Measurements from ENCODE around the gene C8A. TPM values are rescaled to one million over a fixed set of nuclear protein-coding genes. Genes with fewer than 3 reads are reported as not detected.

The C8A gene
- total RNA-seq, 4 donors from 2014 or later: not detected

DNA sequence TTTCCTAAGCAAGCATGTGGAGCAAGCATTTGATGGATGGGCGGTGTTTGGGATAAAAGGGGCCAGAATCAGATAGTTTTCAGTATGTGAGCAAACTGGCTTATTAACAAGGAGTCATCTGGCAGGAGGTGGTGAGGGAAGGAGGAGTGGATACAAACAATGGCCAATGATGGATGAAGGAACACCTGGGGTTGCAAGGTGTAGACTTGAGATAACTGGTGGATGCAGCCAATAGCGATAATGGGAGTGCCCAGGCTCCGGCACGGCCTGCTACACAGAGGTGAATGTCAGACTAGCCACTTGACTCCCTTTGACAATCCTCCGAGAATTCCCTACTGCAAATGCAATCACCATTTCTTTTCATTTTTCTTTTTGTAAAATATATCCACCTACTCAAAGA, 69.5 kb downstream of the C8A start:
- no peak for DNase-seq (ENCODE audit: low spot score in 2 of 2)
- Histone ChIP-seq H3K27ac (no peak overlapping the region), H3K9me3 (no peaks in the 10 kb centered on the region), H3K27me3 (no peaks in the 10 kb centered on the region), H3K4me1 (no peaks in the 10 kb centered on the region), H3K4me3 (no peak overlapping the region), H3K36me3 (no peaks in the 10 kb centered on the region)
- TF ChIP-seq POLR2A (IDR thresholded peaks at IDR 0.05): no peak
- no peak for TF ChIP-seq CTCF (IDR thresholded peaks at IDR 0.05)
- no peak for TF ChIP-seq EP300 (IDR thresholded peaks at IDR 0.05)
- 93 to 94% methylated on average over 5 of the region's 5 CpGs for WGBS, 2 donors

GRCh38 chr1:56925193-56925592, 70.6 kb downstream of the C8A start:
- Histone ChIP-seq H3K4me1 (no peaks in the 10 kb centered on the region), H3K27me3 (no peaks in the 10 kb centered on the region), H3K4me3 (no peak overlapping the region), H3K27ac (no peak overlapping the region), H3K9me3 (no peaks in the 10 kb centered on the region), H3K36me3 (no peaks in the 10 kb centered on the region)
- no peak for TF ChIP-seq EP300 (IDR thresholded peaks at IDR 0.05)
- no peak for TF ChIP-seq POLR2A (IDR thresholded peaks at IDR 0.05)
- TF ChIP-seq CTCF (IDR thresholded peaks at IDR 0.05): no peak
- DNase-seq (ENCODE audit: low spot score in 2 of 2): no peak

DNA sequence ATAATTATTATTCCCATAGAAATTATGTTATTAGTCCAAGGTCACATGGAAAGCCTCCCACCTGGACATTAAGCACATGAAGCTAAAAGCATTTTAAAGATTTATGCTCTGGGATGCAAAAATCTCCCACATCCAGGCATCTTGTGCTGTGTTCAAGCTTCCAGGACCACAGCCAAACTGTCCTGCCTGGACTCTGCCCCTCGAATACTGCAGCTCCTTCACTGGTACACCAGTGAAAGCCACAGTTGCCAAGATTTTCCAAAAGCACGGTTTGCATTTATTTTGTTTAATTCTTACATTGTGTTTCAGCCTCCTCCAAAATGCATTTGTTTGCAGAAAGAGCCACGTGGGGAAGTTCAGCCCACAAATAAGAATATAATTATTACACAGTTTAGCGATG, 72.6 kb downstream of the C8A start:
- Histone ChIP-seq H3K27me3 (no peaks in the 10 kb centered on the region), H3K36me3 (no peaks in the 10 kb centered on the region), H3K4me1 (no peaks in the 10 kb centered on the region), H3K9me3 (no peaks in the 10 kb centered on the region), H3K4me3 (no peak overlapping the region), H3K27ac (no peak overlapping the region)
- 46 to 51% methylated on average over 4 of the region's 4 CpGs for WGBS, 2 donors
- no peak for DNase-seq (ENCODE audit: low spot score in 2 of 2)
- TF ChIP-seq CTCF (IDR thresholded peaks at IDR 0.05): no peak
- no peak for TF ChIP-seq POLR2A (IDR thresholded peaks at IDR 0.05)
- no peak for TF ChIP-seq EP300 (IDR thresholded peaks at IDR 0.05)

GRCh38 chr1:56927986-56928385, 73.4 kb downstream of the C8A start:
- Histone ChIP-seq H3K4me1 (no peaks in the 10 kb centered on the region), H3K36me3 (no peaks in the 10 kb centered on the region), H3K27ac (no peak overlapping the region), H3K9me3 (no peaks in the 10 kb centered on the region), H3K4me3 (no peak overlapping the region), H3K27me3 (no peaks in the 10 kb centered on the region)
- WGBS, 2 donors: 92 to 95% methylated on average over 3 of the region's 3 CpGs
- no peak for TF ChIP-seq POLR2A (IDR thresholded peaks at IDR 0.05)
- no peak for TF ChIP-seq CTCF (IDR thresholded peaks at IDR 0.05)
- no peak for TF ChIP-seq EP300 (IDR thresholded peaks at IDR 0.05)
- no peak for DNase-seq (ENCODE audit: low spot score in 2 of 2)

GRCh38 chr1:56929492-56929891, 74.9 kb downstream of the C8A start:
- DNase-seq (ENCODE audit: low spot score in 2 of 2): no peak
- H3K9me3 ChIP-seq: no peaks in the 10 kb centered on the region
- no peaks in the 10 kb centered on the region for H3K36me3 ChIP-seq
- no peak overlapping the region for H3K27ac ChIP-seq
- H3K4me1 ChIP-seq: no peaks in the 10 kb centered on the region
- H3K4me3 ChIP-seq: no peak overlapping the region
- no peaks in the 10 kb centered on the region for H3K27me3 ChIP-seq
- 90% methylated on average over 2 of the region's 2 CpGs for WGBS, 2 donors
- TF ChIP-seq POLR2A (IDR thresholded peaks at IDR 0.05) (no peak), CTCF (IDR thresholded peaks at IDR 0.05) (no peak), EP300 (IDR thresholded peaks at IDR 0.05) (no peak)
